Upper lobe of left lung (tissue), 6 donors: Measurements from ENCODE around the gene SMOC1. TPM values are rescaled to one million over a fixed set of nuclear protein-coding genes. Genes with fewer than 3 reads are reported as not detected.
A peak's percentile ranks its signal among the peaks of the same experiment; 100 is the strongest.

Source experiments
- ATAC-seq, 2 donors: fragments of 200-7000 bp; cut with Tn5 transposase; one replicate each; pipeline ENCODE4 v1.9.1; 2022; ENCODE audit warnings: mild to moderate bottlenecking in 2 of 2, moderate library complexity in 2 of 2; ENCODE audit not compliant: low FRiP score in 2 of 2
- DNase-seq, 2 donors: peaks; one replicate each; pipeline ENCODE4 v3.0.0-alpha.2; 2019 to 2020
- H3K27ac ChIP-seq, 4 donors: fragments of 200-600 bp; sonication (generic); one replicate each; pipeline ENCODE4 v1.5.1; 2016 to 2019
- H3K27me3 ChIP-seq, 4 donors: fragments of 200-600 bp; sonication (generic); one replicate each; pipeline ENCODE4 v1.5.1; 2017 to 2019
- H3K36me3 ChIP-seq, 4 donors: fragments of 200-600 bp; sonication (generic); one replicate each; pipeline ENCODE4 v1.5.1; 2016 to 2019
- H3K4me1 ChIP-seq, 4 donors: fragments of 200-600 bp; sonication (generic); one replicate each; pipeline ENCODE4 v1.5.1; 2018 to 2019
- H3K4me3 ChIP-seq, 4 donors: fragments of 200-600 bp; sonication (generic); one replicate each; pipeline ENCODE4 v1.5.1; 2017 to 2019; ENCODE audit warnings: mild to moderate bottlenecking in 2 of 4, moderate library complexity in 1 of 4
- H3K9me3 ChIP-seq, 4 donors: fragments of 200-600 bp; sonication (generic); one replicate each; pipeline ENCODE4 v1.5.1; 2018 to 2019
- EP300 ChIP-seq, 4 donors: sonication (generic); formaldehyde crosslinking; IDR thresholded peaks; one replicate each; pipeline ENCODE4 v1.5.1; 2017; ENCODE audit warnings: antibody characterized with exemption in 4 of 4, control low read depth in 2 of 4
- POLR2A ChIP-seq, 4 donors: fragments of 450-650 bp; IDR thresholded peaks; one replicate each; pipeline ENCODE4 v1.5.1; 2016 to 2017; ENCODE audit warnings: antibody characterized with exemption in 4 of 4, mild to moderate bottlenecking in 2 of 4
- POLR2AphosphoS5 ChIP-seq, 2 donors: sonication (generic); formaldehyde crosslinking; IDR thresholded peaks; one replicate each; pipeline ENCODE4 v1.5.1; 2017; ENCODE audit warnings: antibody characterized with exemption in 2 of 2
- WGBS, 2 donors: methylation state at CpG; one replicate each; pipeline ENCODE4 v1.1.5; 2017 to 2018; 5-methylcytosine and 5-hydroxymethylcytosine counted together
- total RNA-seq, 6 donors: library from RNA; depleted of rRNA in 4 of 6; stranded (reverse); fragments of >200 nt in 4 of 6; gene quantifications; one replicate each; pipeline versions ENCODE4 v1.1.0 to v1.2.1, GENCODE V29; 2016 to 2021
- TF ChIP-seq, protein P1 (sequence below), 6 experiments: fragments of 450-650 bp in 4 of 6; fragments of 200-600 bp in 2 of 6; sonication (generic) in 2 of 6; IDR thresholded peaks; one replicate each; pipeline ENCODE4 v1.5.1; 2016 to 2019; ENCODE audit warnings: antibody characterized with exemption in 6 of 6
- donor health status: DM: no; HTN: no; CAD: no; lungs with moderate emphysema.
- donor health status: DM: no; HTN: yes; CAD: no; lungs with severe emphysema.

The SMOC1 gene
- total RNA-seq, 6 donors from 2014 or later: 0.22 to 1.3 (median 0.61) TPM; not detected in 1

DNA sequence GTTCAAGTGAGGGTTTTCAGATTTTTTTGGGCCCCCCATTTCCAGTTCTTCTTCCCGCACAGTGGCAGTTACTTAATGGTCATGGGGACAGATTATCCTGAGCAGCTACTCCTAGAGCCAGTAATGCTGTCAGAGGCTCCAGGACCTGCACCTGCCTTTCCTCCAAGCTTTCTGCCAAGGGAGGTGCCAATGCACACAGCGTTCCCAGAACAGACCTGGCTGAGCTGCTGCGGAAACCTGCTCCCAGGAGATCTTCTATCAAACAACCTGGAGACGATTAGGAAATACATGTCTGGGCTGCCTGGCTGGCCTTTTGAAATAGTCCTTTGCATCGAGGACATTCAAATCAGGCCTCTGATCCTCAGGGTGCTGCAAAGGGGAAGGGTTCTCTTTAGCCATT lies 188.6 kb downstream of the SMOC1 start:
- Histone ChIP-seq H3K9me3 (no peaks in the 10 kb centered on the region), H3K4me3 (no peak overlapping the region), H3K27ac (no peak overlapping the region), H3K36me3 (no peaks in the 10 kb centered on the region), H3K4me1 (no peaks in the 10 kb centered on the region), H3K27me3 (no peaks in the 10 kb centered on the region)
- TF ChIP-seq EP300 (IDR thresholded peaks at IDR 0.05) (no peak), POLR2A (IDR thresholded peaks at IDR 0.05) (no peak), POLR2AphosphoS5 (IDR thresholded peaks at IDR 0.05) (no peak)
- TF ChIP-seq, protein P1, sequence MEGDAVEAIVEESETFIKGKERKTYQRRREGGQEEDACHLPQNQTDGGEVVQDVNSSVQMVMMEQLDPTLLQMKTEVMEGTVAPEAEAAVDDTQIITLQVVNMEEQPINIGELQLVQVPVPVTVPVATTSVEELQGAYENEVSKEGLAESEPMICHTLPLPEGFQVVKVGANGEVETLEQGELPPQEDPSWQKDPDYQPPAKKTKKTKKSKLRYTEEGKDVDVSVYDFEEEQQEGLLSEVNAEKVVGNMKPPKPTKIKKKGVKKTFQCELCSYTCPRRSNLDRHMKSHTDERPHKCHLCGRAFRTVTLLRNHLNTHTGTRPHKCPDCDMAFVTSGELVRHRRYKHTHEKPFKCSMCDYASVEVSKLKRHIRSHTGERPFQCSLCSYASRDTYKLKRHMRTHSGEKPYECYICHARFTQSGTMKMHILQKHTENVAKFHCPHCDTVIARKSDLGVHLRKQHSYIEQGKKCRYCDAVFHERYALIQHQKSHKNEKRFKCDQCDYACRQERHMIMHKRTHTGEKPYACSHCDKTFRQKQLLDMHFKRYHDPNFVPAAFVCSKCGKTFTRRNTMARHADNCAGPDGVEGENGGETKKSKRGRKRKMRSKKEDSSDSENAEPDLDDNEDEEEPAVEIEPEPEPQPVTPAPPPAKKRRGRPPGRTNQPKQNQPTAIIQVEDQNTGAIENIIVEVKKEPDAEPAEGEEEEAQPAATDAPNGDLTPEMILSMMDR (IDR thresholded peaks at IDR 0.05): no peak
- 92 to 93% methylated on average over 5 of the region's 5 CpGs for WGBS, 2 donors
- ATAC-seq (no peak), DNase-seq (no peak)

DNA sequence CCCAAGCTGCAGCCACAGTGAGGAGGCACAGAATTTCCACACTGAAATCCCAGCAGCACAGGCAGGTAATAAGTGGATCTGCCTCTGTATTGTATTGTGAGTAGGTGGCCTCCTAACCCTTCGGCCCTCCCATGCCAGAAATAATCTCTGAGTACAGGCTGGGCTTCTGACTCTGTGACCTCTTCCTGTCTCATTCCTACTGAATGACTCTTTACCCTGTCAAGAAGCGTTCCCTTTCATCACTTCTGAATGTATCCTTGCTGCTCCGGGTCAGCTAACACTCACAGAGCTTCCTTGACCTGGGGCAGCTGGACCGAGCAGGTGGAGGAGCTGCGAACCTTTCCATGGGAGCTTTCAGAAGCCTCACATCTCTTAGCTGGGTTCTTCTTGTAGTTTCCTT lies 190.0 kb downstream of the SMOC1 start:
- no peaks in the 10 kb centered on the region for H3K27me3 ChIP-seq
- H3K27ac ChIP-seq: no peak overlapping the region
- TF ChIP-seq POLR2A (IDR thresholded peaks at IDR 0.05) (no peak), POLR2AphosphoS5 (IDR thresholded peaks at IDR 0.05) (no peak), EP300 (IDR thresholded peaks at IDR 0.05) (no peak)
- TF ChIP-seq, protein P1 (IDR thresholded peaks at IDR 0.05): no peak
- no peaks in the 10 kb centered on the region for H3K36me3 ChIP-seq
- no peak overlapping the region for H3K4me3 ChIP-seq
- no peak for ATAC-seq
- no peaks in the 10 kb centered on the region for H3K4me1 ChIP-seq
- 56 to 58% methylated on average over 5 of the region's 5 CpGs for WGBS, 2 donors
- no peaks in the 10 kb centered on the region for H3K9me3 ChIP-seq
- DNase-seq: no peak

GRCh38 chr14:70073924-70074566 lies 194.8 kb downstream of the SMOC1 start:
- no peaks in the 10 kb centered on the region for H3K4me1 ChIP-seq
- no peaks in the 10 kb centered on the region for H3K36me3 ChIP-seq
- no peak overlapping the region for H3K4me3 ChIP-seq
- no peak overlapping the region for H3K27ac ChIP-seq
- TF ChIP-seq, protein P1 (IDR thresholded peaks at IDR 0.05): peak; percentile 48 to 71 (median 60)
- TF ChIP-seq POLR2A (IDR thresholded peaks at IDR 0.05): no peak
- no peaks in the 10 kb centered on the region for H3K9me3 ChIP-seq
- no peaks in the 10 kb centered on the region for H3K27me3 ChIP-seq
- ATAC-seq: peak; percentile 63 to 75
- peak in 1 of 2 donors; percentile 64 for DNase-seq
- 50 to 62% methylated on average over 3 of the region's 3 CpGs for WGBS, 2 donors

GRCh38 chr14:70077005-70077404 lies 197.8 kb downstream of the SMOC1 start:
- ATAC-seq (no peak), DNase-seq (no peak)
- Histone ChIP-seq H3K27me3 (peaks cover 0 to 4% (median 0%) of the 10 kb centered on the region in 4 donors), H3K4me3 (no peak overlapping the region), H3K27ac (no peak overlapping the region), H3K9me3 (no peaks in the 10 kb centered on the region), H3K36me3 (no peaks in the 10 kb centered on the region), H3K4me1 (no peaks in the 10 kb centered on the region)
- TF ChIP-seq, protein P1 (IDR thresholded peaks at IDR 0.05): no peak
- TF ChIP-seq POLR2A (IDR thresholded peaks at IDR 0.05) (no peak), POLR2AphosphoS5 (IDR thresholded peaks at IDR 0.05) (no peak), EP300 (IDR thresholded peaks at IDR 0.05) (no peak)
- 87 to 93% methylated on average over 3 of the region's 3 CpGs for WGBS, 2 donors

- ATAC-seq (no peak), DNase-seq (no peak)
- WGBS, 2 donors: 60 to 68% methylated on average over 2 of the region's 2 CpGs
- H3K36me3 ChIP-seq: no peaks in the 10 kb centered on the region
- H3K27ac ChIP-seq: no peak overlapping the region
- H3K4me3 ChIP-seq: no peak overlapping the region
- TF ChIP-seq EP300 (IDR thresholded peaks at IDR 0.05) (no peak), POLR2AphosphoS5 (IDR thresholded peaks at IDR 0.05) (no peak), POLR2A (IDR thresholded peaks at IDR 0.05) (no peak)
- TF ChIP-seq, protein P1 (IDR thresholded peaks at IDR 0.05): no peak
- H3K9me3 ChIP-seq: no peaks in the 10 kb centered on the region
- H3K4me1 ChIP-seq: no peaks in the 10 kb centered on the region
- H3K27me3 ChIP-seq: peaks cover 0 to 4% (median 0%) of the 10 kb centered on the region in 4 donors
These were observed 198.5 kb downstream of the SMOC1 start for GRCh38 chr14:70077720-70078119.
